OCI-M2 (cell line): ENCODE results near the gene TYW5.

Source experiments
- DNase-seq: peaks from one replicate; lab custom pipeline; 2025; ENCODE audit not compliant: unreplicated experiment; lab: John Stamatoyannopoulos, UW

TYW5 gene, protein sequence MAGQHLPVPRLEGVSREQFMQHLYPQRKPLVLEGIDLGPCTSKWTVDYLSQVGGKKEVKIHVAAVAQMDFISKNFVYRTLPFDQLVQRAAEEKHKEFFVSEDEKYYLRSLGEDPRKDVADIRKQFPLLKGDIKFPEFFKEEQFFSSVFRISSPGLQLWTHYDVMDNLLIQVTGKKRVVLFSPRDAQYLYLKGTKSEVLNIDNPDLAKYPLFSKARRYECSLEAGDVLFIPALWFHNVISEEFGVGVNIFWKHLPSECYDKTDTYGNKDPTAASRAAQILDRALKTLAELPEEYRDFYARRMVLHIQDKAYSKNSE

GRCh38 chr2:199955339-199956061, at the start of gene TYW5, which contains the start of gene MAIP1:
TYW5 (minus strand) TSS chr2:199955491; CDS start chr2:199955470, 21 bp downstream.
MAIP1 (plus strand) TSS chr2:199955582; CDS start chr2:199955799, 217 bp downstream.
- DNase-seq = peak; percentile 50

DNA sequence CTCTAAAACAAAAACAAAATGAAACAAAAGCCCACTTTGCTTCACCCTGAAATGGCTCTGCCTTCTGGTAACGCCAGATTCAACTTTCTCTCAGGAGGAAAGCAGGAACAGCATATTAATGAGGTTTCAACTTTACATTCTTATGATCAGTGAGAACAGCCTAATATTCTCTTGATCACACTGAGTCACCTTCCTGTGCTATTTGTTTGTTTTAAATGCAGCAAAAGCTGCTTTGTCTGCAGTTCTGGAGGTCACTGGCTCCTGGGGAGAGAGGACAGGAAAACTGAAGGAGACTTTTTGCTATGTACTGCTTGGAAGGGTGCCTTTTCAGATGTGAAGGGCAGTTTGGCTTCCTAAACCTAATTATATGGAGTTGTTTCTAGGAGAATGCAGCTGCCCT, 48.2 kb upstream of the TYW5 start:
- no peak for DNase-seq

DNA sequence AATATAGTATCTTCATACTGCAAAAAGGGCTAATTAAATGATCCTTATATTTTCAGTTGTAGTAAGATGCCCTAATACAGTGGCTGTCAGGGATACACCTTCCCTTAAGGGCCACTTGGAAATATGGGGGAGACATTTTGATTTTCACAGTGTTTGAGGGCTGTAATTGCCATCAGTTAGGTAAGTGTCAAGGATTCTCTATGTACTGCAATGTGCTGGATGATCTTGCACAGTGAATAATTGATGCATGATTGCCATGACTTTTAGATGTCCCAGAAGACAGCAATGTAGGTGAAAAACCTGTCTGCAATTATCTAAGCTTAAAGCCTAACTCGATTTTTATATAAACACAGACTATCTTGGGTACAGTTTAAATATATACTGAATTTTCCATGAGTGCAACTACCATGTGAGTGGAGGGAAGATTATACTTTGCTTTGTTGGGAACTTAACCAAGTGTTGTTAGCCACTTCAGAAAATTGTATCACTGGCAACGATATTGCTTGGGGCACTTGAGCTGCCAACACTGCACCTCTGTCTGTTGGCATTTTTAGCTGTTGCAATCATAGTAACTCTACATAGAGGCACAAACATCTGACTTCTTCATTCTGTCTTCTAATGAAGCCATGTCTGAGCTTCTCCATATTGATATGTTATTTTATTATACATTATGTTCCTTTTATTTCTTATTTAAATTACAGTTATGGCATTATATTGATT, 45.3 kb upstream of the TYW5 start:
- DNase-seq = no peak

GRCh38 chr2:199999166-199999565, 43.9 kb upstream of the TYW5 start:
- no peak for DNase-seq

- DNase-seq = no peak
Observed at GRCh38 chr2:199997296-199997695, 42.0 kb upstream of the TYW5 start.

DNA sequence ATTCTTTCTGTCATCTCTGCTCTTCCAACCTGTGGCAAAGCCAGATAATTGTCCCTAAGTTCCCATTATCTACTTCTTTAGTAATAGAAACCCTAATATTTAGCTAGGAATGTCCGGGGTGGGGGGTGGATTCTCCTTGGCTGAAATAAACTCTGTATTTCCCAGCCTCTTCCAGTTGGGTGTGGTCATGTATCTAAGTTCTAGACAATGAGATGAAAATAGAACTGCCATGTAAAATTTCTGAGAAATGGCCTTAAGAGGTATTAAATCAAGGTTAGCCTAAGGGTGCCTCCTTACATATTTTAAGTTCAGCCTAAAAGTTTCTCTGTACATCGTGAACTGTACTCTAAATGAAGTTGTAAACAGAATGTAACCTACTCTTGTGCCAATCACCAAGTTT, 39.6 kb upstream of the TYW5 start:
- DNase-seq = no peak

DNA sequence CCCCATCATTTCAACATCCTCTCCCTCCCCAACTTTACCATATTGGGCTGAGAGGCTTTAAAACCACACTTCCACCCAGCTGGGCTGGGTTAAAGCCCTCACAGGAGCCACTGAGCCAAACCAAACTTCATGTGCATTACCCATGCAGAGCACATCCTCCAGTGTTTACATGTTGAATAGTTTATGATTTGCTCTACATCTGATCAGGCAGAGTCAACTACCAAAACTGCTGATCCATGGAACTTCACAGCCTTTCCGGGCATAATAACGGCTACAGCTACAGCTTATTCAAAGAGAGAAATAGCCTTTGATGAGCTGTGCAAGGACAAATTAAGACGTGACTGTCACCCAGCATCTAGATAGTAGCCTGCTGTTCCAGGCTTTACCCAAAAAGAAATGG, 39.1 kb upstream of the TYW5 start:
- no peak for DNase-seq

DNA sequence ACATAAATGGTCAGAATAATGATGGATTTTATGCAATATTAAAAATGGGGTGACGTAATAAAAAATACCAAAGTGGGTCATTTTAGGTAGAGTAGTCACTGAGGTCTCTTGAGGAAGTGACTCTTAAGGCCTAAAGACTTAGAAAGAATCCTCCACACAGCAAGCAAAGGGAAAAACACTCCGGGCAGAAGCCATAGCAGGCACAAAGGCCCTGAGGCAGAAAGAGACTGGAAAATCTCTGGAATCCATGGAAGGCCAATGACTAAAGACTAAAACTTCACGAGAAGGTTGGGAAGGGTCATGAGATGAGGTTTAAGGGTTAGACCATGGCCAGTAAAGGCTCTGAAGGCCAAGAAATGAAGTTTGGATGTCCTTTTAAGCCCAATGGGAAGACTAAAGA, 37.0 kb upstream of the TYW5 start:
- no peak for DNase-seq

GRCh38 chr2:199991691-199992090, 36.4 kb upstream of the TYW5 start:
- DNase-seq = no peak

DNA sequence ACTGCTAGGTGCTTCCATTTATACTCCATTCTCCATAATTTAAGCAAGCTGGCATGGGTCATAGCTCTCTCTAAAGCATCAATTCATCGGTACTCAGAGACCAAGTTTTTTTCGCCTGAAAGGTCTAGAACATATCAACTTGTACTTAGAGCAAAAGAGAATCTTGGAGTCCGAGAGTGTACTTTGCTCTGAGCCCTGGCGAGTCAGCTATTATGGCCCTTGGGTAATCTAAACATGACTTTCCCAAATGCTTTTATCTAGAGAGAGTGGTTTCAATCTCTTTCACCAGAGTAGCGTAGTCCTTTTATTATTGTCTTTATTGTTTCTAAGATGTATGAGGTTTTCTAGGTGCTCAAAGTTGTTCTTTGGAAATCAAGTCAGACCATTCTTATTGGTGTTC, 34.5 kb upstream of the TYW5 start:
- no peak for DNase-seq

DNA sequence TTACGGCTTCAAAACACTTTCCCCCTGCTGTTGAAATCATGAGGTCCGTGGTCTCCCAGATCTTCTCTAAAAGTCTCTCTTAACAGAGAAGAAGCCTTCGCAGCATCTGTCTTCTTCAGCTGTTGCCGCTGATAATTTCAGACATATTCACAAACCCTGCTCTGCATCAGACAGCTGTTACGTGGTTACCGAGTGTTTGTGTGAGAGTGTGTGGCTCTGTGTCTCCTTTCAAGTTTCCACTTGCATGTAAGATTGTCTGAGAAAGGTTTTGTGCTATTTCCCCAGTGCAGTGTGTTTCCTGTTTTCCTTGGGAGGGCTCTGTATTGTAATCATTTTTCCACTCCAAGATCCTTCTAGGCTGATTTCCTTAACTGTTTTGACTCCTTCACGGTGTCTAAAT, 32.9 kb upstream of the TYW5 start:
- DNase-seq = no peak

DNA sequence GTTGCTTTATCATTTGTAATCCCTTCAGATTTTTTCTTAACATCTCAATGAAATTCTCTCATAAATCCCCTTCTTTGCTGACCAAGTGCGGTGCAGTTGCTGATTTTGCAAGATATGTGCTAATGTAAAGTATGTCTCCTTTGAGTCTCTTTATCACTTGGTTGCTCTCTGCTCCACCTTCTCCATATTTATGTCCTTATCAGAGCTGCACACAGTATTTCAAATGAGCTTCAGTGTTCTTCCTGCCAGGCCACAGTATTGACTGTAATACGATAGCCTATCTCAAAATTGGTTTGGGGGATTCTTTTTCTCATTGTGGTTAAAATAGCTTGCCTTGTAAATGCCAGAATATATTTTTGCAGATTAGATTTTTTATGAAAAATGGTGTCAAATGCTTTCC, 32.3 kb upstream of the TYW5 start:
- DNase-seq = no peak

DNA sequence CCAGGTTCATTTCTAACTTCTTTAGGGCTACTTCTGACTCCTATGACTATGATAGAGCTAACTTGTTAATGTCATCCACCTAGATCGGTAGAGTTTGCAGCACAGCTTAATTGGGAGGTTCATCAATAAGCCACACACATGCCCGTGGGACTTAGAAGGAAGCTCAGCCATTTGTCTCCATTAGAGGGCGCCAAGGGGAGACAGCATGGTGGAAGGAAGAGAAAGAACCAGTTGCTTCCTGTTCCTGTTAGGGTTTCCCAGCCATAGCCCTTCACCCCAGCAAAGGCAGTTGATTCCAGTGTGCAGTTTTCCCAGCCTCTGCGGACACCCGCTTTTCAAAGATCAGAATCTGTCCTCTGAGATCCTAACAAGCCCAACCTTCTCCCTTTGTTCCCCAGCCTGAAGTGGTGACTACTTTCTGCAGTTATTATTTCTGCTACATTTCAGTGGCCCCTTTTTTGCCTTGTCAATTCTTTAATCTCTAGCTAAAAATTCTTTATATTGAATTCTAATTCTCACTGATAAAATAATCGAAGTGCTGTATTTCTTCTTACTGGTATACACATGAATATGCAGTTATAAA, 30.4 kb upstream of the TYW5 start:
- no peak for DNase-seq

DNA sequence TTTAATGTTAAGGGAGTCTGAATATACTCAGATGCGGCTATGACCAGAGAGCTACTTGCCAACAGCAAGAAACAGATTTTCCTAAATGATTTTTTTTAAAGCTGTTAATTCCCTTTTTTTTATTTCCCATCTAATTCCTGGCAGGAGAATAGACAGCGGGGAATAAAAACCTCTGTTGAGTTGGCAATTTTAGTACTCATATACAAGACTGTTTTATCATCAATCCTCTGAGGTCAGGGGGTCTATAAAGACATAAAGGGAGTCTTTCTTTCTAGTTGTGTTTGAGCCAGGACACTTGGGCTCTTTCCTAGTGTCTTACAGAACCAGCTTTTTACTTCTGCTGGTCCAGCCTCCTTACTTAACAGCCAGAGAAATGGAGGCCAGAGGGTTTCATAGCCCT, 29.5 kb upstream of the TYW5 start:
- no peak for DNase-seq

GRCh38 chr2:199984159-199984558, 28.9 kb upstream of the TYW5 start:
- DNase-seq = no peak

DNA sequence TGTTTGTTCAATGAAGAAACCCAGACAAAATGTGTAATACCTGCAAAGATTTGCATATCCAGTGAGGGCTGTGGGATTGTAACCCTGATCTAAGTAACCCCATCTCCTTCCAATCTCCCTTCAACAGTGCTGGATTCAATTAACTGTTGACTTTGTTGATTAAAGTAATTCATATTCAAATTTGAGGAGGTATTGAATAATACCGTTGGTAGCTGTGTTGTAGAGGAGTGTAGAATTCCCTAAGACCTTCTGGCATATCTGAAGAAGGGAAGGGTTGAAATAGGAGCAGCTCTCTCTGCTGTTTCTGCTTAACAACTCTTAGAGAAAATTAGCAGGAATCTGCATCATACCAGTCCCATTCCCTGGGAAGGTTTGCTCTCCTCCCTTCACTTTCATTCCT, 28.2 kb upstream of the TYW5 start:
- DNase-seq = no peak

GRCh38 chr2:199982126-199982843, 27.0 kb upstream of the TYW5 start:
- no peak for DNase-seq

DNA sequence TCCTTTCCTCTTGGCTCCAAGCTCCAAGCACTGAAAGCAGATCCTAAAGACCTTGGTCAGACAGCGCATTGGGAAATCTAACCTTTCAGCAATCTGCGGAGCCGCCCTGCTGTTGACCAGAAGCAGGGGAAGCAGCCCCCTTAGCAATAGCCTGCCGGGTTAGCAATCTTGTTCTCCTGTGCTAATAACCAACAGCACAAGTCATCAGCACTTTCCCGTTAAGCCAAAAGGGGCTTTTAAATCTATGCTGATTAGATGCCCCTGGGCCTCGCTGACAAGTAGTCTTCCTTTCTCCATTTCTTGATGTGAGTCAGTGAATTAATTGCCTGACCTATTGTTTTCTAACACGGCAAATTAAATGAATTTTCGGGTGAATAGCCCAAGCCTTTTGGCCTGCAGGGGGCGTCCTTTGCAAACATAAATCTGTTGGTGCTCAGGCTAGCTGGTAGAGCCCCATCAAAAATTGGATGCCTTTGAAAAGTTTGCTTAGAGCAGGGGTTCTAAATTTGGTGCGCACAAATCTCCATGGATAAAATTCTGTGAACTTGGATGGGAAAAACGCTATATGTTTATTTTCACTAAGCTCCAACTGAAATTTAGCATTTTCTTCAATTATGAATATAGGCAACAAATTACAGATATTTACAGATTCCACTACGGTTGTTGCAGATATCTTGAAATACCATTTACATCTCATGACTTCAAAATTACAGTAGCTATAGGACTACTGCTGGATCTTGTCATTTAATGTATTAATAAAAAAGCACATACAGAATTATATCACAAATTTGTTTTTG, 24.7 kb upstream of the TYW5 start:
- peak; percentile 59 for DNase-seq

- DNase-seq = no peak
Observed at GRCh38 chr2:199979398-199979797, 24.1 kb upstream of the TYW5 start.

DNA sequence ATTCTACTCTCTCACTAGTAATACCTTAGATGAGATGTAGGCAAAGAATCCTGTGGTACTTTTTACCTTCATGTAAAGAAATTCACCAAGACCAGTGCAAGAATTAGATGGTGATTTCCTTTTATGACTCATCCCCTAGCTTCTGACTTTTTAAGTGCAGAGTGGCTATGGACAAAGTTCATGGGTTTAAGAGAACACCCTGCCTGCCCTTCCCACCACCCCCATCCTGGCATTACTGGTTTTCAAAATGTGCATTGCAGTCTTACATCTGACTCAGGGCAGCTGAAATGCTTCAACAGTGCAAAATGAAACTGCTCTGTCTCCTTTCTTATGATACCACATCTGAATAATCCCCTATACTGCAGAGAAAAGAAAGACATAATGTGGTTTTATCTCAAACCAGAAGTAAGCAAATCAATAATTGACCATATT, 22.7 kb upstream of the TYW5 start:
- DNase-seq = no peak
